GM10266 (cell line): ENCODE data around the gene CCDC60.

Experiments
- DNase-seq: peaks from one replicate; pipeline ENCODE4 v3.0.0; 2012; ENCODE audit errors: extremely low spot score
- CTCF ChIP-seq: IDR thresholded peaks from 2 replicates; pipeline ENCODE4 v1.5.1; 2012; ENCODE audit warnings: mild to moderate bottlenecking, low read depth; ENCODE audit not compliant: control insufficient read depth, insufficient read depth; ENCODE audit errors: missing control alignments

Gene CCDC60

DNA sequence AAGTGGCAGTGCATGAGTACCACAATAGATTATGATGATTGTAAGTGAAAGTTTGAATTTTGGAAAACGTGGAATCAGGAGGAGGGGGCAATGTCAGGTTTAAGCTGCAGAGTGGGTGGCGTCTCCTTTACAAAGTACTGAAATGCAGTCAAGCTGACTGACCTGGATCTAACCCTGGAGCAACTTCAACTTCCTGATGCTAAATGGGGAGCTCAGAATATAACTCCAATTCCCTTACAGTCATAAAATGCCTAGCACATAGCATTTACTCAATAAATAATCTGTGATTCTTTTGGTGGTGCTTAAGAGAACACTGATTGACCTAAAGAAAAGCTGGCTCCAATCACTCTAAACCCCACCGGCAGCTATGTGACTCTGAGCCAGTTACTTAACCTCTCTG lies 38.5 kb downstream of the CCDC60 start:
- no peak for TF ChIP-seq CTCF
- DNase-seq, result no peak

GRCh38 chr12:119373666-119374065 lies 39.1 kb downstream of the CCDC60 start:
- no peak for DNase-seq
- no peak for TF ChIP-seq CTCF

- no peak for DNase-seq
- no peak for TF ChIP-seq CTCF
These were observed 40.1 kb downstream of the CCDC60 start for GRCh38 chr12:119374635-119375034.

DNA sequence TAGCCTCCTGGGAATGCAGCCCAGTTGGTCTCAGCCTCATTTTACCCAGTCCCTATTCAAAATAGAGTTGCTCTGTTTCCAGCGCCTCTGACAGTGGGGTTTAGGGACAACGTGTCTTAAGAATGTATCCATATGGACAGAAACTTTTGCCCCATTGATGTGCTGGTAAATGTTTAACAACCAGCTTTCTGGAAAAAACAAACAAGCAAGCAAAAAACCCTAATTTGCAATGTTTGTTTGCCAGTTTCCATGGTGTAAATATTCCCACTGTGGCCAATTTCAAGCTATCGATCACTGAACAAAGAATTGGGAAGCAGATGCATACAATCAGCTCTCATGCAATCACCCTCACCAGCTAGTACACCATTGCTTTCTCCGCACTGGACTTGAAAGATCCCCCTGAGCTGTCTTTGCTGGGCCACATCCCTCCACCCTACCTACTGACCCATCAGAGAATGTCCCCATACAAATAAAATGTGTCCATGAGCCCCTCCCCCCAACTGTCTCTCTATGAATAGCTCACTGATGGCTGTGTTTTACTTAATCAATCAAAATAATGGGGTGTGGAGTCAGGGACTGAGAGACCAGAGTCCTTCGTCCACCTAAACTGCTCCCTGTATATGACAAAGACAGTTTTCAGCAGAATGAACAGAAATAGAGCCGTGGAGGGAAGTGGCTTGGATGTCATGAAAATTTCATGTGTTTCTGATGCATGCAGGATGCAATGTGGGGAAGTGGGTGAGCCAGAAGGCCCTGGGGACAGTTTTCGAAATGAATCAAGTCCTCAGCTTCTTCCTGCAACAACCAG lies 40.8 kb downstream of the CCDC60 start:
- no peak for TF ChIP-seq CTCF
- DNase-seq, result no peak

DNA sequence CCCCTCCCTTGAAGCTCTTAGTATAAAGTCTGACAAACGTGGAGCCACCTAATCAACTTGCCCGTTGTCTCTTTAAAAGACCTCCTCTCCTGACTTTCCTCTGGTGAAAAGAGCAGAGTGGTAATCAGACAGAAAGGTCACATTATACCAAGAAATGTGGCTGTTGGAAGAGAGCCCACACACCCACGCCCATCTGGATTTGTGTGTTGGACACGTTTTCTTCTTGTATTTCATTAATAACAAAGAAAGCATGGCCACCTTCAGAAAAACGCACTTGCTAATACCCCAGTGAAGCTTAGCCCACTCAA lies 41.3 kb downstream of the CCDC60 start:
- no peak for DNase-seq
- TF ChIP-seq CTCF, result no peak

DNA sequence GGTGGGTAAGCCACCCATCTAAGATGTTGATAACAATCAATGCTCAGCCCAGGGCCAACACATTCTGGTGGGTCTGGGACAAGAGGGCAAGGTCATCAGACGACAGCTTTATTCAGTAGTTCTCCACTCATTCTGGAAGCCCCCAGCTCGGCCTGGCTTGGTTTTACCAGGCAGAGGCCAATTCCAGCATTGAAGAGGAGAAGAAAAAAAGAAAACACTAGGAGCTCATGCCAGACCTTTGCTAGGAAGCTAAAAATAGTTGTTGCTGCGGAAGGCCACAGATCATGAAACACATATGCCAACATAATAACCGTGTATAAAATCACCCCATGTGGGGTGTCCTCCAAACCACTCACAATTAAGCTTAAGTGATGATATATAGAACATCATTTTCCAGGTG lies 44.4 kb downstream of the CCDC60 start:
- TF ChIP-seq CTCF, result no peak
- DNase-seq, result no peak

GRCh38 chr12:119381471-119382235 lies 47.1 kb downstream of the CCDC60 start:
- DNase-seq, result no peak

More at GRCh38 chr12:119381471-119382235, 47.1 kb downstream of the CCDC60 start:
- TF ChIP-seq CTCF, result no peak
